ENCODE results near the gene NXPH4.

DNA sequence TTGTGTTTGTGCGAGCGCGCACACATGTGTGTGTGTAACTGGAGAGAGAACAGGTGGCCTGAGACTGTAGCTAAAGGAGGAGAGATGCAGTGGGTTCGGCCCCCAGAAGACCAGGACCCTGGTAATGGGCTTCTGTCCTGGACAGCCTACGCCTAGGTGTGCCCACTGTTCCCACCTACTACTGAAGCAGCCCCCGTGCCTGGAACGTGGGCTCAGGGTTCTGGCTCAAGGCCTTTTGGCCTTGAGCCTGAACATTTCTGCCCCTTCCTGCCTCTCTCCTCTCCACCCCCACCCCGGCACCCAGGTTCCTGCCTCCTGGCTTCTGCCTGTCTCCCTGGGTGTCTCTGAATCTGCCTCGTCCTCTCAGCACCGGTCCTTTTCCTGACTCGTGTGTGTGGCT is 1.5 kb upstream of the NXPH4 start:
- TF ChIP-seq, protein P1, sequence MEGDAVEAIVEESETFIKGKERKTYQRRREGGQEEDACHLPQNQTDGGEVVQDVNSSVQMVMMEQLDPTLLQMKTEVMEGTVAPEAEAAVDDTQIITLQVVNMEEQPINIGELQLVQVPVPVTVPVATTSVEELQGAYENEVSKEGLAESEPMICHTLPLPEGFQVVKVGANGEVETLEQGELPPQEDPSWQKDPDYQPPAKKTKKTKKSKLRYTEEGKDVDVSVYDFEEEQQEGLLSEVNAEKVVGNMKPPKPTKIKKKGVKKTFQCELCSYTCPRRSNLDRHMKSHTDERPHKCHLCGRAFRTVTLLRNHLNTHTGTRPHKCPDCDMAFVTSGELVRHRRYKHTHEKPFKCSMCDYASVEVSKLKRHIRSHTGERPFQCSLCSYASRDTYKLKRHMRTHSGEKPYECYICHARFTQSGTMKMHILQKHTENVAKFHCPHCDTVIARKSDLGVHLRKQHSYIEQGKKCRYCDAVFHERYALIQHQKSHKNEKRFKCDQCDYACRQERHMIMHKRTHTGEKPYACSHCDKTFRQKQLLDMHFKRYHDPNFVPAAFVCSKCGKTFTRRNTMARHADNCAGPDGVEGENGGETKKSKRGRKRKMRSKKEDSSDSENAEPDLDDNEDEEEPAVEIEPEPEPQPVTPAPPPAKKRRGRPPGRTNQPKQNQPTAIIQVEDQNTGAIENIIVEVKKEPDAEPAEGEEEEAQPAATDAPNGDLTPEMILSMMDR (conservative IDR thresholded peaks at IDR 0.05; ENCODE audit: low read depth, low read length), result no peak
- no peak for TF ChIP-seq EZH2 (IDR thresholded peaks at IDR 0.05; ENCODE audit: borderline replicate concordance, low read depth, low read length, poor library complexity, severe bottlenecking)

Measured in A673 (cell line).